Dermis lymphatic vessel endothelial cell (primary cell): ENCODE data around the gene MBL2. TPM values are rescaled to one million over a fixed set of nuclear protein-coding genes. Genes with fewer than 3 reads are reported as not detected.

Experiments
- total RNA-seq: library from RNA; depleted of rRNA; stranded (reverse); fragments of >200 nt; gene quantifications from 2 replicates; pipeline ENCODE4 v1.2.1, GENCODE V29; 2014

MBL2 gene
- total RNA-seq = not detected in 2 replicates

GRCh38 chr10:52772623-52773022 is at the start of gene MBL2:
Gene MBL2, minus strand, starts transcription at chr10:52772784. Its CDS starts 1,149 bp downstream, at chr10:52771635.

